GM18502 (cell line): ENCODE measurements around the gene RBM33.

Experiments
- ATAC-seq: cut with Tn5 transposase; IDR thresholded peaks from one replicate; pipeline ENCODE4 v1.9.1; 2021; ENCODE audit warnings: mild to moderate bottlenecking; ENCODE audit not compliant: unreplicated experiment, poor library complexity

Gene RBM33

GRCh38 chr7:155762655-155763054 is 118.2 kb downstream of the RBM33 start:
- ATAC-seq, result no peak

- ATAC-seq, result no peak
Measured at GRCh38 chr7:155763122-155763521, 118.7 kb downstream of the RBM33 start.

GRCh38 chr7:155763691-155764437 is 119.4 kb downstream of the RBM33 start:
- peak; percentile 74 for ATAC-seq

GRCh38 chr7:155764438-155764793 is 120.0 kb downstream of the RBM33 start:
- ATAC-seq, result peak; percentile 56

- ATAC-seq, result no peak
Measured at GRCh38 chr7:155765458-155765857, 121.0 kb downstream of the RBM33 start.

- ATAC-seq, result no peak
Measured at GRCh38 chr7:155766386-155766785, 121.9 kb downstream of the RBM33 start.

- no peak for ATAC-seq
Measured at GRCh38 chr7:155766966-155767916, 122.8 kb downstream of the RBM33 start.

GRCh38 chr7:155769701-155770100 is 125.2 kb downstream of the RBM33 start:
- no peak for ATAC-seq

- no peak for ATAC-seq
Measured at GRCh38 chr7:155770241-155770640, 125.8 kb downstream of the RBM33 start.

GRCh38 chr7:155773531-155773930 is 129.1 kb downstream of the RBM33 start:
- ATAC-seq, result no peak

GRCh38 chr7:155774947-155775346 is 130.5 kb downstream of the RBM33 start:
- no peak for ATAC-seq

- ATAC-seq, result no peak
Measured at GRCh38 chr7:155775691-155776090, 131.2 kb downstream of the RBM33 start.

- no peak for ATAC-seq
Measured at GRCh38 chr7:155776606-155777005, 132.1 kb downstream of the RBM33 start.

- ATAC-seq, result no peak
Measured at GRCh38 chr7:155778349-155778748, 133.9 kb downstream of the RBM33 start.

- ATAC-seq, result no peak
Measured at GRCh38 chr7:155780884-155781283, 136.4 kb downstream of the RBM33 start.

- no peak for ATAC-seq
Measured at GRCh38 chr7:155781433-155781832, 137.0 kb downstream of the RBM33 start.

GRCh38 chr7:155782466-155782865 is 138.0 kb downstream of the RBM33 start:
- ATAC-seq, result no peak

GRCh38 chr7:155785536-155785935 is 141.1 kb downstream of the RBM33 start:
- ATAC-seq, result no peak

GRCh38 chr7:155786491-155786890 is 142.0 kb downstream of the RBM33 start:
- ATAC-seq, result no peak

GRCh38 chr7:155787171-155787851 is 142.8 kb downstream of the RBM33 start:
- ATAC-seq, result no peak

GRCh38 chr7:155788616-155789000 is 144.1 kb downstream of the RBM33 start:
- ATAC-seq, result no peak
